PC-3 (cell line): ENCODE measurements around the gene CEP41. TPM values are rescaled to one million over a fixed set of nuclear protein-coding genes. Genes with fewer than 3 reads are reported as not detected.

Experiments used
- ATAC-seq: fragments of 200-7000 bp; cut with Tn5 transposase; 2 replicates; pipeline ENCODE4 v1.9.1; 2020; ENCODE audit warnings: mild to moderate bottlenecking, moderate library complexity
- BruUV-seq: library from RNA; stranded (reverse); fragments of 400-500 nt; replicated peaks from 2 replicates; lab custom pipeline; 2021; lab: Mats Ljungman, UMichigan
- CTCF ChIA-PET: fragments of 300-600 bp; sonication (Branson Sonifier 250); formaldehyde crosslinking; loops from one replicate; lab custom pipeline; 2022; ENCODE audit warnings: antibody characterized with exemption; lab: Charles Lee
- POLR2A ChIA-PET: fragments of 300-600 bp; sonication (Branson Sonifier 250); formaldehyde crosslinking; loops from one replicate; lab custom pipeline; 2022; ENCODE audit warnings: antibody characterized with exemption; ENCODE audit not compliant: unreplicated experiment; lab: Charles Lee
- DNase-seq: peaks from one replicate; pipeline ENCODE4 v3.0.0-alpha.2; 2015
- H2AFZ ChIP-seq: fragments of 300-600 bp; sonication (generic); 2 replicates; pipeline ENCODE4 v1.6.0; 2016; ENCODE audit warnings: antibody characterized with exemption, low read length
- H3F3A ChIP-seq: fragments of 300-600 bp; sonication (generic); one replicate; pipeline ENCODE4 v1.6.0; 2017; ENCODE audit warnings: antibody characterized with exemption, low read length, control low read depth, mild to moderate bottlenecking; ENCODE audit not compliant: unreplicated experiment
- H3K27ac ChIP-seq: fragments of 300-600 bp; sonication (generic); 2 replicates; pipeline ENCODE4 v1.5.1; 2016; ENCODE audit warnings: mild to moderate bottlenecking, low read length
- H3K27me3 ChIP-seq: fragments of 300-600 bp; sonication (generic); 2 replicates; pipeline ENCODE4 v1.6.1; 2016; ENCODE audit warnings: low read length, mixed read lengths
- H3K36me3 ChIP-seq: fragments of 300-600 bp; sonication (generic); 2 replicates; pipeline ENCODE4 v1.6.1; 2016; ENCODE audit warnings: low read depth, mixed run types, low read length, mixed read lengths
- H3K4me1 ChIP-seq: fragments of 300-600 bp; sonication (generic); 2 replicates; pipeline ENCODE4 v1.5.1; 2016; ENCODE audit warnings: low read length; ENCODE audit not compliant: insufficient read depth
- H3K4me2 ChIP-seq: fragments of 300-600 bp; sonication (generic); 2 replicates; pipeline ENCODE4 v1.6.0; 2016; ENCODE audit warnings: low read length
- H3K4me3 ChIP-seq: fragments of 300-600 bp; sonication (generic); 2 replicates; pipeline ENCODE4 v1.5.1; 2016; ENCODE audit warnings: mild to moderate bottlenecking, low read length, mixed read lengths
- H3K79me2 ChIP-seq: fragments of 300-600 bp; sonication (generic); 2 replicates; pipeline ENCODE4 v1.6.1; 2017; ENCODE audit warnings: low read length, mixed read lengths
- H3K9ac ChIP-seq: fragments of 300-600 bp; sonication (generic); 2 replicates; pipeline ENCODE4 v1.6.0; 2016; ENCODE audit warnings: mild to moderate bottlenecking, low read length
- H3K9me2 ChIP-seq: fragments of 300-600 bp; sonication (generic); replicated peaks from 2 replicates; pipeline ENCODE4 v1.6.1; 2016; ENCODE audit warnings: mixed run types, low read length, mixed read lengths
- H3K9me3 ChIP-seq: fragments of 300-600 bp; sonication (generic); 2 replicates; pipeline ENCODE4 v1.6.1; 2016; ENCODE audit warnings: low read length, mixed read lengths
- H4K20me1 ChIP-seq: fragments of 300-600 bp; sonication (generic); 2 replicates; pipeline ENCODE4 v1.6.1; 2016; ENCODE audit warnings: low read length, mixed read lengths
- CTCF ChIP-seq: fragments of 300-600 bp; sonication (generic); conservative IDR thresholded peaks from 2 replicates; pipeline ENCODE4 v1.5.1; 2017; ENCODE audit warnings: antibody characterized with exemption, low read depth, mild to moderate bottlenecking, low read length
- EZH2 ChIP-seq: fragments of 300-600 bp; sonication (generic); IDR thresholded peaks from one replicate; pipeline ENCODE4 v1.6.1; 2017; ENCODE audit warnings: antibody characterized with exemption, mild to moderate bottlenecking, low read length; ENCODE audit not compliant: unreplicated experiment
- EZH2phosphoT487 ChIP-seq: fragments of 300-600 bp; sonication (generic); IDR thresholded peaks from 2 replicates; pipeline ENCODE4 v1.6.1; 2018; ENCODE audit warnings: mild to moderate bottlenecking, antibody characterized with exemption, low read length, borderline replicate concordance
- intact Hi-C: fragments of 100-400 bp; cut with micrococcal nuclease; formaldehyde crosslinking; loops from 2 replicates; pipeline ENCODE4 v1.9.0; 2023
- total RNA-seq: library from RNA; depleted of rRNA; stranded (reverse); fragments of >200 nt; gene quantifications from 2 replicates; pipeline ENCODE4 v1.2.3, GENCODE V29; 2014

CEP41 gene
- total RNA-seq, 1 experiment from 2014 or later, result 10.4 TPM

- Histone ChIP-seq H2AFZ (no peak overlapping the region), H3K27ac (no peak overlapping the region), H3K9me2 (no peaks in the 10 kb centered on the region), H3K4me3 (no peak overlapping the region), H3K4me2 (no peak overlapping the region), H3K9me3 (no peaks in the 10 kb centered on the region), H3K9ac (no peak overlapping the region), H4K20me1 (no peaks in the 10 kb centered on the region), H3K27me3 (no peaks in the 10 kb centered on the region), H3K79me2 (no peaks in the 10 kb centered on the region), H3F3A (no peaks in the 10 kb centered on the region), H3K4me1 (no peaks in the 10 kb centered on the region), H3K36me3 (no peaks in the 10 kb centered on the region)
- BruUV-seq, result no TSS peak
- POLR2A ChIA-PET, result no interaction called here
- intact Hi-C loops, result no loop called here
- TF ChIP-seq EZH2phosphoT487 (no peak), EZH2 (no peak), CTCF (no peak)
- DNase-seq (no peak), ATAC-seq (no peak)
- CTCF ChIA-PET, result no interaction called here
These were observed 47.7 kb downstream of the CEP41 start for GRCh38 chr7:130393101-130393561.

GRCh38 chr7:130390486-130390885 is 50.3 kb downstream of the CEP41 start:
- CTCF ChIA-PET, result no interaction called here
- DNase-seq, result no peak
- H3K27me3 ChIP-seq, result no peaks in the 10 kb centered on the region
- no peaks in the 10 kb centered on the region for H3K9me3 ChIP-seq
- H4K20me1 ChIP-seq, result no peaks in the 10 kb centered on the region
- no peak overlapping the region for H3K27ac ChIP-seq
- H3F3A ChIP-seq, result no peaks in the 10 kb centered on the region
- POLR2A ChIA-PET, result no interaction called here
- H3K79me2 ChIP-seq, result no peaks in the 10 kb centered on the region
- H3K4me3 ChIP-seq, result no peak overlapping the region
- no peak for ATAC-seq
- no peaks in the 10 kb centered on the region for H3K36me3 ChIP-seq
- no peak overlapping the region for H3K4me2 ChIP-seq
- H2AFZ ChIP-seq, result no peak overlapping the region
- no TSS peak for BruUV-seq
- no peaks in the 10 kb centered on the region for H3K4me1 ChIP-seq
- no peaks in the 10 kb centered on the region for H3K9me2 ChIP-seq
- no peak overlapping the region for H3K9ac ChIP-seq
- intact Hi-C loops, result no loop called here
- no peak for TF ChIP-seq EZH2phosphoT487
- TF ChIP-seq CTCF, result no peak
- TF ChIP-seq EZH2, result no peak

- H3K9me3 ChIP-seq, result no peaks in the 10 kb centered on the region
- BruUV-seq, result no TSS peak
These were observed 52.1 kb downstream of the CEP41 start for GRCh38 chr7:130388671-130389070.

More at GRCh38 chr7:130388671-130389070, 52.1 kb downstream of the CEP41 start:
- ChIA-PET POLR2A (no interaction called here), CTCF (no interaction called here)
- H3K4me3 ChIP-seq, result no peak overlapping the region
- no peaks in the 10 kb centered on the region for H3F3A ChIP-seq
- no peak overlapping the region for H3K4me2 ChIP-seq
- H3K9ac ChIP-seq, result no peak overlapping the region
- H4K20me1 ChIP-seq, result no peaks in the 10 kb centered on the region
- H3K27ac ChIP-seq, result no peak overlapping the region
- DNase-seq (no peak), ATAC-seq (no peak)
- H3K4me1 ChIP-seq, result no peaks in the 10 kb centered on the region
- H3K79me2 ChIP-seq, result no peaks in the 10 kb centered on the region
- intact Hi-C loops, result no loop called here
- no peaks in the 10 kb centered on the region for H3K36me3 ChIP-seq
- TF ChIP-seq EZH2phosphoT487, result no peak
- TF ChIP-seq EZH2, result no peak
- no peak for TF ChIP-seq CTCF
- no peaks in the 10 kb centered on the region for H3K27me3 ChIP-seq
- H2AFZ ChIP-seq, result no peak overlapping the region
- no peaks in the 10 kb centered on the region for H3K9me2 ChIP-seq
